IMR-90 (cell line): Measurements from ENCODE around the gene CHD9. TPM values are rescaled to one million over a fixed set of nuclear protein-coding genes. Genes with fewer than 3 reads are reported as not detected.

Experiments used
- ATAC-seq: fragments of 200-7000 bp; cut with Tn5 transposase; 2 replicates; pipeline ENCODE4 v1.9.1; 2020; ENCODE audit warnings: low read depth, mild to moderate bottlenecking, moderate library complexity
- BruUV-seq: library from RNA; stranded (reverse); fragments of 400-500 nt; replicated peaks from 2 replicates; lab custom pipeline; 2021; lab: Mats Ljungman, UMichigan
- CTCF ChIA-PET: fragments of 300-600 bp; formaldehyde crosslinking; extraction: SDS; loops from one replicate; lab custom pipeline; 2021; ENCODE audit warnings: antibody characterized with exemption; lab: Yijun Ruan, JAX
- POLR2A ChIA-PET: fragments of 300-600 bp; sonication (Branson Sonifier 250); formaldehyde crosslinking; loops from one replicate; lab custom pipeline; 2022; ENCODE audit warnings: antibody characterized with exemption; ENCODE audit not compliant: unreplicated experiment; lab: Charles Lee
- DNase-seq: peaks from one replicate; pipeline ENCODE4 v3.0.0; 2013
- H2AFZ ChIP-seq: replicated peaks from 2 replicates; pipeline ENCODE3; 2013; ENCODE audit warnings: low read length, mild to moderate bottlenecking; ENCODE audit not compliant: poor library complexity
- H2AK5ac ChIP-seq: 2 replicates; pipeline ENCODE4 v1.6.1; 2013; ENCODE audit warnings: low read depth, low read length, inconsistent platforms
- H2AK9ac ChIP-seq: replicated peaks from 2 replicates; pipeline ENCODE3; 2013; ENCODE audit warnings: mild to moderate bottlenecking, low read depth, low read length, moderate library complexity; ENCODE audit not compliant: poor library complexity
- H2BK120ac ChIP-seq: 2 replicates; pipeline ENCODE4 v1.6.1; 2013; ENCODE audit warnings: low read depth, low read length, inconsistent platforms
- H2BK15ac ChIP-seq: 3 replicates; pipeline ENCODE4 v1.6.1; 2013; ENCODE audit warnings: low read depth, low read length, inconsistent platforms
- H2BK20ac ChIP-seq: 2 replicates; pipeline ENCODE4 v1.6.1; 2013; ENCODE audit warnings: low read depth, mild to moderate bottlenecking, inconsistent platforms, low read length, moderate library complexity
- H2BK5ac ChIP-seq: 2 replicates; pipeline ENCODE4 v1.6.1; 2013; ENCODE audit warnings: mild to moderate bottlenecking, low read depth, low read length, inconsistent platforms; ENCODE audit not compliant: poor library complexity, severe bottlenecking
- H3K14ac ChIP-seq: replicated peaks from 2 replicates; pipeline ENCODE4 v1.6.1; 2013; ENCODE audit warnings: low read depth, low read length, inconsistent platforms
- H3K18ac ChIP-seq: 2 replicates; pipeline ENCODE4 v1.6.1; 2013; ENCODE audit warnings: low read depth, low read length, control low read depth
- H3K23ac ChIP-seq: 2 replicates; pipeline ENCODE4 v1.6.1; 2013; ENCODE audit warnings: low read depth, low read length, inconsistent platforms
- H3K27ac ChIP-seq: 2 replicates; pipeline ENCODE4 v1.5.1; 2013; ENCODE audit warnings: mild to moderate bottlenecking, control low read depth, low read length; ENCODE audit not compliant: insufficient read depth
- H3K27me3 ChIP-seq: 2 replicates; pipeline ENCODE4 v1.6.1; 2013; ENCODE audit warnings: low read length; ENCODE audit not compliant: control insufficient read depth, insufficient read depth
- H3K36me3 ChIP-seq: 2 replicates; pipeline ENCODE4 v1.6.1; 2013; ENCODE audit warnings: low read length, mixed read lengths; ENCODE audit not compliant: control insufficient read depth, insufficient read depth
- H3K4ac ChIP-seq: 2 replicates; pipeline ENCODE4 v1.6.1; 2013; ENCODE audit warnings: low read depth, low read length, inconsistent platforms
- H3K4me1 ChIP-seq: 2 replicates; pipeline ENCODE4 v1.6.1; 2013; ENCODE audit warnings: low read length, mixed read lengths; ENCODE audit not compliant: control insufficient read depth, insufficient read depth
- H3K4me2 ChIP-seq: 2 replicates; pipeline ENCODE4 v1.6.1; 2013; ENCODE audit warnings: low read depth, mild to moderate bottlenecking, control low read depth, low read length, moderate library complexity
- H3K4me3 ChIP-seq: 2 replicates; pipeline ENCODE4 v1.5.1; 2013; ENCODE audit warnings: low read depth, mild to moderate bottlenecking, control low read depth, low read length, moderate library complexity; ENCODE audit not compliant: insufficient read depth
- H3K56ac ChIP-seq: 2 replicates; pipeline ENCODE4 v1.6.1; 2013; ENCODE audit warnings: low read length, inconsistent platforms; ENCODE audit not compliant: insufficient read depth; ENCODE audit errors: extremely low read depth
- H3K79me1 ChIP-seq, 2 experiments: 2 replicates each; pipeline ENCODE4 v1.6.1; 2013; ENCODE audit warnings: low read length in 2 of 2, inconsistent platforms in 1 of 2, low read depth in 1 of 2
- H3K9ac ChIP-seq: 2 replicates; pipeline ENCODE4 v1.6.1; 2013; ENCODE audit warnings: low read depth, low read length, control low read depth
- H3K9me1 ChIP-seq: 2 replicates; pipeline ENCODE4 v1.6.1; 2013; ENCODE audit warnings: low read length, inconsistent platforms; ENCODE audit not compliant: insufficient read depth
- H3K9me3 ChIP-seq: 2 replicates; pipeline ENCODE4 v1.6.1; 2013; ENCODE audit warnings: low read length; ENCODE audit not compliant: control insufficient read depth, insufficient read depth
- H4K20me1 ChIP-seq: 2 replicates; pipeline ENCODE4 v1.6.1; 2013; ENCODE audit warnings: low read length, inconsistent platforms; ENCODE audit not compliant: insufficient read depth
- H4K5ac ChIP-seq: 2 replicates; pipeline ENCODE4 v1.6.1; 2013; ENCODE audit warnings: mild to moderate bottlenecking, low read depth, low read length, control low read depth
- H4K8ac ChIP-seq, 2 experiments: 2 replicates each; pipeline ENCODE4 v1.6.1; 2013; ENCODE audit warnings: low read depth in 2 of 2, low read length in 2 of 2, control low read depth in 1 of 2, inconsistent platforms in 1 of 2
- H4K91ac ChIP-seq: 2 replicates; pipeline ENCODE4 v1.6.1; 2013; ENCODE audit warnings: low read depth, low read length, inconsistent platforms; ENCODE audit not compliant: insufficient read depth
- CHD1 ChIP-seq: IDR thresholded peaks from 2 replicates; pipeline ENCODE4 v1.6.1; 2012; ENCODE audit warnings: low read depth, low read length, improper control_type of control experiment
- MAZ ChIP-seq: IDR thresholded peaks from 2 replicates; pipeline ENCODE4 v1.6.1; 2012; ENCODE audit warnings: low read depth, mild to moderate bottlenecking, low read length, improper control_type of control experiment, moderate library complexity, borderline replicate concordance
- RFX5 ChIP-seq: IDR thresholded peaks from 2 replicates; pipeline ENCODE4 v1.8.0; 2012; ENCODE audit warnings: low read depth, mild to moderate bottlenecking, low read length, moderate library complexity
- WGBS, 2 experiments: methylation state at CpG; one replicate each; pipeline versions ENCODE4 v1.1.5 to v1.1.7; 2013; ENCODE audit warnings: missing lambda C conversion rate in 2 of 2; ENCODE audit not compliant: insufficient read length in 1 of 2; ENCODE audit errors: extremely low coverage in 2 of 2; 5-methylcytosine and 5-hydroxymethylcytosine counted together
- dilution Hi-C: fragments of 300-500 bp; cut with HindIII; formaldehyde crosslinking; loops from one replicate; pipeline ENCODE4 v1.14.3; 2018; ENCODE audit warnings: low sequenced_read_pairs; ENCODE audit not compliant: unreplicated experiment
- in situ Hi-C: fragments of 300-500 bp; cut with MboI; formaldehyde crosslinking; loops from 3 replicates; pipeline ENCODE4 v1.14.3; 2019; ENCODE audit warnings: low sequenced_read_pairs, inconsistent platforms, mixed read lengths
- intact Hi-C: fragments of 100-400 bp; cut with micrococcal nuclease; formaldehyde crosslinking; loops from 2 replicates; pipeline ENCODE4 v1.10.0; 2022
- polyA plus RNA-seq, 3 experiments: library from polyadenylated mRNA; depleted of rRNA; stranded (reverse); fragments of >200 nt; gene quantifications; 2 replicates each; pipeline ENCODE4 v1.2.3, GENCODE V29; 2012; ENCODE audit warnings: low replicate concordance in 1 of 3
- total RNA-seq: library from RNA; depleted of rRNA; stranded (reverse); fragments of >200 nt; gene quantifications from 2 replicates; pipeline ENCODE4 v1.2.3, GENCODE V29; 2012

Gene CHD9
- total and polyA plus RNA-seq, 2 of the 4 experiments (the other 2 are of a cell fraction) = 9.1 to 48.8 TPM

- dilution Hi-C loops = no loop called here
- H3K27me3 ChIP-seq = no peaks in the 10 kb centered on the region
- no peaks in the 10 kb centered on the region for H3K4me1 ChIP-seq
- no peak overlapping the region for H4K8ac ChIP-seq
- H2BK5ac ChIP-seq = no peak overlapping the region
- H3K18ac ChIP-seq = no peak overlapping the region
- H4K91ac ChIP-seq = no peak overlapping the region
- ATAC-seq = no peak
- in situ Hi-C loops = loop anchor here (5.0 to 25.0 kb wide), 3 partner anchors 63 to 1177 kb away; partner anchors contain the start of gene RBL2
- H2BK15ac ChIP-seq = no peak overlapping the region
- no peak for DNase-seq
- H2AK9ac ChIP-seq = no peak overlapping the region
- no peak overlapping the region for H3K4me2 ChIP-seq
- H3K27ac ChIP-seq = no peak overlapping the region
- peaks cover 8% of the 10 kb centered on the region; the same call in 1 of the 2 replicates for H3K9me1 ChIP-seq
- TF ChIP-seq MAZ (no peak), CHD1 (no peak), RFX5 (no peak)
- H2AK5ac ChIP-seq = no peak overlapping the region
- no peak overlapping the region for H3K4ac ChIP-seq
- no peak overlapping the region for H2AFZ ChIP-seq
- H3K14ac ChIP-seq = no peak overlapping the region
- no peak overlapping the region for H3K56ac ChIP-seq
- peaks cover 3% of the 10 kb centered on the region; the same call in 1 of the 2 replicates for H4K20me1 ChIP-seq
- POLR2A ChIA-PET = no interaction called here
- CTCF ChIA-PET = interaction anchor here (0.5 kb wide), 1 partner anchor 143 kb away, joined by 4 read pairs; no protein-coding TSS in a partner anchor
- H3K36me3 ChIP-seq = peaks cover 4% of the 10 kb centered on the region
- H3K23ac ChIP-seq = no peak overlapping the region
- no peaks in the 10 kb centered on the region for H3K9me3 ChIP-seq
- no CpG with 5 or more reads among the region's 1 CpG for WGBS, 2 experiments
- no peak overlapping the region for H2BK120ac ChIP-seq
- peaks cover 37 to 62% of the 10 kb centered on the region in 2 experiments for H3K79me1 ChIP-seq
- H4K5ac ChIP-seq = no peak overlapping the region
- H3K4me3 ChIP-seq = no peak overlapping the region
- no TSS peak for BruUV-seq
- no peak overlapping the region for H2BK20ac ChIP-seq
- intact Hi-C loops = no loop called here
- H3K9ac ChIP-seq = no peak overlapping the region
Measured at GRCh38 chr16:53064081-53064578, 9.3 kb downstream of the CHD9 start.
